DOHH2 (cell line): ENCODE data around the gene MYO1B.

Source experiments
- CTCF ChIP-seq: fragments of 200-600 bp; sonication (generic); IDR thresholded peaks from one replicate; pipeline ENCODE4 v1.5.1; 2014; ENCODE audit warnings: antibody characterized with exemption, mild to moderate bottlenecking, low read depth, low read length; ENCODE audit not compliant: poor library complexity, severe bottlenecking
- EZH2phosphoT487 ChIP-seq: fragments of 200-600 bp; sonication (generic); IDR thresholded peaks from 2 replicates; pipeline ENCODE4 v1.6.1; 2017; ENCODE audit warnings: borderline replicate concordance, mild to moderate bottlenecking, antibody characterized with exemption, low read length, moderate library complexity, mixed read lengths

GRCh38 chr2:191404568-191404991 lies 159.4 kb downstream of the MYO1B start:
- TF ChIP-seq CTCF (no peak), EZH2phosphoT487 (no peak)
